HUES64 (cell line): ENCODE results near the gene TROAP.
"Not testable (repeated sequence)": the region's sequence is repeated elsewhere in the genome, so short reads cannot be mapped to it uniquely, and the experiment has no call there.

Experiments used
- H3K27ac ChIP-seq: 2 replicates; pipeline ENCODE4 v1.7.0; 2013; ENCODE audit warnings: low read depth, low read length, inconsistent platforms
- H3K27me3 ChIP-seq: 2 replicates; pipeline ENCODE4 v1.6.1; 2013; ENCODE audit warnings: mild to moderate bottlenecking, low read length; ENCODE audit not compliant: insufficient read depth
- H3K36me3 ChIP-seq: 2 replicates; pipeline ENCODE4 v1.6.1; 2013; ENCODE audit warnings: mild to moderate bottlenecking, low read length; ENCODE audit not compliant: insufficient read depth
- H3K4me1 ChIP-seq: 2 replicates; pipeline ENCODE4 v1.6.1; 2013; ENCODE audit warnings: mild to moderate bottlenecking, low read length, moderate library complexity; ENCODE audit not compliant: insufficient read depth
- H3K4me3 ChIP-seq: 2 replicates; pipeline ENCODE4 v1.5.1; 2013; ENCODE audit warnings: mild to moderate bottlenecking, low read length, moderate library complexity
- H3K9ac ChIP-seq: 2 replicates; pipeline ENCODE4 v1.6.1; 2013; ENCODE audit warnings: mild to moderate bottlenecking, low read depth, low read length
- H3K9me3 ChIP-seq: 2 replicates; pipeline ENCODE4 v1.6.1; 2013; ENCODE audit warnings: low read depth, low read length; ENCODE audit not compliant: insufficient read depth
- WGBS: fragments of 150-250, 120-280 bp; methylation state at CpG from one replicate; pipeline ENCODE4 v1.1.7; 2013; ENCODE audit warnings: missing lambda C conversion rate; 5-methylcytosine and 5-hydroxymethylcytosine counted together

Gene TROAP

GRCh38 chr12:49377386-49377785 lies 54.3 kb downstream of the TROAP start:
- Histone ChIP-seq H3K27me3 (no peaks in the 10 kb centered on the region), H3K27ac (no peak overlapping the region), H3K4me1 (no peaks in the 10 kb centered on the region), H3K4me3 (no peak overlapping the region), H3K9me3 (no peaks in the 10 kb centered on the region), H3K9ac (no peak overlapping the region), H3K36me3 (no peaks in the 10 kb centered on the region)
- no CpG with 5 or more reads among the region's 2 CpGs for WGBS

GRCh38 chr12:49380184-49380583 lies 57.1 kb downstream of the TROAP start:
- 94% methylated on average over 9 of the region's 9 CpGs for WGBS
- not testable (repeated sequence) for H3K27ac ChIP-seq, H3K27me3 ChIP-seq, H3K9me3 ChIP-seq, H3K4me1 ChIP-seq, H3K9ac ChIP-seq, H3K4me3 ChIP-seq, H3K36me3 ChIP-seq
